GM12878 (cell line): ENCODE data around the gene DLD. TPM values are rescaled to one million over a fixed set of nuclear protein-coding genes. Genes with fewer than 3 reads are reported as not detected.
A peak's percentile ranks its signal among the peaks of the same experiment; 100 is the strongest.

Experiments used
- CBX5 ChIP-seq: sonication (generic); IDR thresholded peaks from 2 replicates; pipeline ENCODE4 v1.6.1; 2016; ENCODE audit warnings: low read depth, moderate library complexity, mild to moderate bottlenecking, inconsistent platforms
- CHD2 ChIP-seq: IDR thresholded peaks from 2 replicates; pipeline ENCODE4 v1.6.1; 2011; ENCODE audit warnings: low read depth, low read length, improper control_type of control experiment, borderline replicate concordance
- CREB1 ChIP-seq: IDR thresholded peaks from 2 replicates; pipeline ENCODE4 v1.6.1; 2012; ENCODE audit warnings: low read depth, mild to moderate bottlenecking, inconsistent platforms
- DPF2 ChIP-seq: fragments of 450-650 bp; IDR thresholded peaks from 2 replicates; pipeline ENCODE4 v1.6.1; 2017; ENCODE audit warnings: mild to moderate bottlenecking
- EGR1 ChIP-seq, 2 experiments: IDR thresholded peaks; 1 replicate in 1 of 2; 2 replicates in 1 of 2; pipeline ENCODE4 v1.6.1; 2011 to 2012; ENCODE audit warnings: low read depth in 2 of 2, low read length in 2 of 2, borderline replicate concordance in 1 of 2, mild to moderate bottlenecking in 1 of 2, moderate library complexity in 1 of 2
- FOXM1 ChIP-seq: IDR thresholded peaks from 2 replicates; pipeline ENCODE4 v1.6.1; 2012; ENCODE audit warnings: low read depth, mild to moderate bottlenecking, inconsistent platforms, low read length, moderate library complexity
- RAD21 ChIP-seq: IDR thresholded peaks from 2 replicates; pipeline ENCODE4 v1.6.1; 2011; ENCODE audit warnings: mild to moderate bottlenecking, low read depth, low read length, moderate library complexity; ENCODE audit not compliant: insufficient read depth
- RB1 ChIP-seq: fragments of 450-650 bp; formaldehyde crosslinking; IDR thresholded peaks from 2 replicates; pipeline ENCODE4 v1.6.1; 2017; ENCODE audit warnings: mild to moderate bottlenecking, borderline replicate concordance
- RELA ChIP-seq: fragments of 450-650 bp; IDR thresholded peaks from 2 replicates; pipeline ENCODE4 v1.8.0; 2014; ENCODE audit warnings: borderline replicate concordance; ENCODE audit not compliant: partially characterized antibody
- SP1 ChIP-seq: IDR thresholded peaks from one replicate; pipeline ENCODE4 v1.6.1; 2011; ENCODE audit warnings: low read depth, low read length
- SREBF2 ChIP-seq: IDR thresholded peaks from 2 replicates; pipeline ENCODE4 v1.6.1; 2012; ENCODE audit warnings: mild to moderate bottlenecking, low read length
- STAT3 ChIP-seq: IDR thresholded peaks from 2 replicates; pipeline ENCODE4 v1.6.1; 2011; ENCODE audit warnings: low read depth, low read length, improper control_type of control experiment
- polyA plus RNA-seq, 11 experiments: library from polyadenylated mRNA; depleted of rRNA in 4 of 11; unstranded in 6 of 11; stranded (reverse) in 5 of 11; fragments of >200 nt; fragmentation: Nextera tagmentation in 4 of 11; fragmentation: Illumina TruSeq in 1 of 11; extraction: Ambion mirVana in 4 of 11; extraction: Trizol in 1 of 11; gene quantifications; 1 replicate in 1 of 11; 2 replicates in 10 of 11; pipeline versions ENCODE4 v1.2.1 to v1.2.3, GENCODE V29; 2011 to 2016; ENCODE audit warnings: inconsistent platforms in 2 of 11, missing spikeins in 2 of 11, low read depth in 1 of 11
- total RNA-seq, 4 experiments: library from RNA; depleted of rRNA in 3 of 4; stranded (reverse); fragments of >200 nt in 3 of 4; fragmentation: Illumina TruSeq in 1 of 4; extraction: Trizol in 1 of 4; gene quantifications; 2 replicates each; pipeline versions ENCODE4 v1.2.1 to v1.2.3, GENCODE V29; 2013 to 2021
- TF ChIP-seq, protein P1 (sequence below): IDR thresholded peaks from 2 replicates; pipeline ENCODE4 v1.6.1; 2012; ENCODE audit warnings: low read depth, low read length, improper control_type of control experiment
- TF ChIP-seq, protein P2 (sequence below): fragments of 450-650 bp; IDR thresholded peaks from 2 replicates; pipeline ENCODE4 v1.6.1; 2017; ENCODE audit warnings: antibody characterized with exemption, mild to moderate bottlenecking, moderate library complexity
- TF ChIP-seq, protein P3 (sequence below): IDR thresholded peaks from 2 replicates; pipeline ENCODE4 v1.6.1; 2011; ENCODE audit warnings: low read depth, low read length, improper control_type of control experiment, borderline replicate concordance
- TF ChIP-seq, protein P4 (sequence below): IDR thresholded peaks from 2 replicates; pipeline ENCODE4 v1.6.1; 2011; ENCODE audit warnings: low read depth, mild to moderate bottlenecking, low read length, moderate library complexity, borderline replicate concordance; ENCODE audit errors: extremely low read depth
- TF ChIP-seq, protein P5 (sequence below): fragments of 450-650 bp; IDR thresholded peaks from 2 replicates; pipeline ENCODE4 v1.6.1; 2017; ENCODE audit warnings: borderline replicate concordance
- TF ChIP-seq, protein P6 (sequence below): IDR thresholded peaks from 2 replicates; pipeline ENCODE4 v1.6.1; 2012; ENCODE audit warnings: low read depth, low read length, improper control_type of control experiment
- TF ChIP-seq, protein P7 (sequence below): fragments of 450-650 bp; IDR thresholded peaks from 2 replicates; pipeline ENCODE4 v1.6.1; 2016; ENCODE audit warnings: mild to moderate bottlenecking

Gene DLD
- total and polyA plus RNA-seq, 10 of the 15 experiments (the other 5 are each of a cell fraction or from before 2014, with no cell fraction given) = 62.7 to 314 (median 161) TPM

DNA sequence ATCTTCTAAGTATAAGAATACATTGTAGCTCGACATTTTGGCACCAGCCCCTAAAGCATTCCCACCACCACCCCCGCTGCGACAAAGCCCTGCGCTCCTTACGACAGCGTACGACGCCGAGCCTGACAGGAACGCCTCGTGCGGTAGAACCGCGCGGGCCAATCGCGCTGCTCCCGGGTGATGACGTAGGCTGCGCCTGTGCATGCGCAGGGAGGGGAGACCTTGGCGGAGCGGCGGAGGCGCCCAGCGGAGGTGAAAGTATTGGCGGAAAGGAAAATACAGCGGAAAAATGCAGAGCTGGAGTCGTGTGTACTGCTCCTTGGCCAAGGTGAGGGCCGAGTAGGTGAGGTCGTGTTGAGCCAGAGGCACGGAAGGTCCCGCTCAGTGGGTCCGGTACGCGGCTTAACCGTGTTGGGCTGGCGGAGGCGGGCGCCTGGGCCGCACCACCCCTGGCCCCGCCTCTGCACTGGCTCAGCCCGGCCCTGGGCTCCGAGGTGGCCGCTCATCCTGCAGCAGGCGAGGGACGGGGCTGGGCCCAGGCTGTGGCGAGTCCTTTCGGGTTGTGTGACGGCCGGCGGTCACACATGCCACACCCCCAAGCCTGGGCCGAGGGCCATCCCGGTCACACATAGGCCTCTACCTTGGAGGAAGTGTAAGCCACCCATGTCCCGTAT lies at the start of gene DLD (continued):
- TF ChIP-seq, protein P1, sequence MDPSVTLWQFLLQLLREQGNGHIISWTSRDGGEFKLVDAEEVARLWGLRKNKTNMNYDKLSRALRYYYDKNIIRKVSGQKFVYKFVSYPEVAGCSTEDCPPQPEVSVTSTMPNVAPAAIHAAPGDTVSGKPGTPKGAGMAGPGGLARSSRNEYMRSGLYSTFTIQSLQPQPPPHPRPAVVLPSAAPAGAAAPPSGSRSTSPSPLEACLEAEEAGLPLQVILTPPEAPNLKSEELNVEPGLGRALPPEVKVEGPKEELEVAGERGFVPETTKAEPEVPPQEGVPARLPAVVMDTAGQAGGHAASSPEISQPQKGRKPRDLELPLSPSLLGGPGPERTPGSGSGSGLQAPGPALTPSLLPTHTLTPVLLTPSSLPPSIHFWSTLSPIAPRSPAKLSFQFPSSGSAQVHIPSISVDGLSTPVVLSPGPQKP = peak; percentile 54; the same call in 1 of the 2 replicates
- TF ChIP-seq, protein P2, sequence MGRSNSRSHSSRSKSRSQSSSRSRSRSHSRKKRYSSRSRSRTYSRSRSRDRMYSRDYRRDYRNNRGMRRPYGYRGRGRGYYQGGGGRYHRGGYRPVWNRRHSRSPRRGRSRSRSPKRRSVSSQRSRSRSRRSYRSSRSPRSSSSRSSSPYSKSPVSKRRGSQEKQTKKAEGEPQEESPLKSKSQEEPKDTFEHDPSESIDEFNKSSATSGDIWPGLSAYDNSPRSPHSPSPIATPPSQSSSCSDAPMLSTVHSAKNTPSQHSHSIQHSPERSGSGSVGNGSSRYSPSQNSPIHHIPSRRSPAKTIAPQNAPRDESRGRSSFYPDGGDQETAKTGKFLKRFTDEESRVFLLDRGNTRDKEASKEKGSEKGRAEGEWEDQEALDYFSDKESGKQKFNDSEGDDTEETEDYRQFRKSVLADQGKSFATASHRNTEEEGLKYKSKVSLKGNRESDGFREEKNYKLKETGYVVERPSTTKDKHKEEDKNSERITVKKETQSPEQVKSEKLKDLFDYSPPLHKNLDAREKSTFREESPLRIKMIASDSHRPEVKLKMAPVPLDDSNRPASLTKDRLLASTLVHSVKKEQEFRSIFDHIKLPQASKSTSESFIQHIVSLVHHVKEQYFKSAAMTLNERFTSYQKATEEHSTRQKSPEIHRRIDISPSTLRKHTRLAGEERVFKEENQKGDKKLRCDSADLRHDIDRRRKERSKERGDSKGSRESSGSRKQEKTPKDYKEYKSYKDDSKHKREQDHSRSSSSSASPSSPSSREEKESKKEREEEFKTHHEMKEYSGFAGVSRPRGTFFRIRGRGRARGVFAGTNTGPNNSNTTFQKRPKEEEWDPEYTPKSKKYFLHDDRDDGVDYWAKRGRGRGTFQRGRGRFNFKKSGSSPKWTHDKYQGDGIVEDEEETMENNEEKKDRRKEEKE = no peak
- no peak for TF ChIP-seq SREBF2
- TF ChIP-seq, protein P3, sequence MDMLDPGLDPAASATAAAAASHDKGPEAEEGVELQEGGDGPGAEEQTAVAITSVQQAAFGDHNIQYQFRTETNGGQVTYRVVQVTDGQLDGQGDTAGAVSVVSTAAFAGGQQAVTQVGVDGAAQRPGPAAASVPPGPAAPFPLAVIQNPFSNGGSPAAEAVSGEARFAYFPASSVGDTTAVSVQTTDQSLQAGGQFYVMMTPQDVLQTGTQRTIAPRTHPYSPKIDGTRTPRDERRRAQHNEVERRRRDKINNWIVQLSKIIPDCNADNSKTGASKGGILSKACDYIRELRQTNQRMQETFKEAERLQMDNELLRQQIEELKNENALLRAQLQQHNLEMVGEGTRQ = no peak
- peak; percentile 96 for TF ChIP-seq CREB1
- TF ChIP-seq STAT3 = no peak
- TF ChIP-seq, protein P4, sequence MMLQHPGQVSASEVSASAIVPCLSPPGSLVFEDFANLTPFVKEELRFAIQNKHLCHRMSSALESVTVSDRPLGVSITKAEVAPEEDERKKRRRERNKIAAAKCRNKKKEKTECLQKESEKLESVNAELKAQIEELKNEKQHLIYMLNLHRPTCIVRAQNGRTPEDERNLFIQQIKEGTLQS = 0 out of 2 replicates have a peak, but pooled peaks have one; percentile 1
- peak in 1 of 2 experiments; percentile 76; a peak in 1 of 3 replicates for TF ChIP-seq EGR1 (IDR thresholded peaks at IDR 0.05; ENCODE audit: borderline replicate concordance in 1 of 2, low read depth in 2 of 2, low read length in 2 of 2)
- TF ChIP-seq, protein P5, sequence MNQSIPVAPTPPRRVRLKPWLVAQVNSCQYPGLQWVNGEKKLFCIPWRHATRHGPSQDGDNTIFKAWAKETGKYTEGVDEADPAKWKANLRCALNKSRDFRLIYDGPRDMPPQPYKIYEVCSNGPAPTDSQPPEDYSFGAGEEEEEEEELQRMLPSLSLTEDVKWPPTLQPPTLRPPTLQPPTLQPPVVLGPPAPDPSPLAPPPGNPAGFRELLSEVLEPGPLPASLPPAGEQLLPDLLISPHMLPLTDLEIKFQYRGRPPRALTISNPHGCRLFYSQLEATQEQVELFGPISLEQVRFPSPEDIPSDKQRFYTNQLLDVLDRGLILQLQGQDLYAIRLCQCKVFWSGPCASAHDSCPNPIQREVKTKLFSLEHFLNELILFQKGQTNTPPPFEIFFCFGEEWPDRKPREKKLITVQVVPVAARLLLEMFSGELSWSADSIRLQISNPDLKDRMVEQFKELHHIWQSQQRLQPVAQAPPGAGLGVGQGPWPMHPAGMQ = no peak
- peak; percentile 45; the same call in 1 of the 2 replicates for TF ChIP-seq DPF2
- no peak for TF ChIP-seq FOXM1
- TF ChIP-seq, protein P6, sequence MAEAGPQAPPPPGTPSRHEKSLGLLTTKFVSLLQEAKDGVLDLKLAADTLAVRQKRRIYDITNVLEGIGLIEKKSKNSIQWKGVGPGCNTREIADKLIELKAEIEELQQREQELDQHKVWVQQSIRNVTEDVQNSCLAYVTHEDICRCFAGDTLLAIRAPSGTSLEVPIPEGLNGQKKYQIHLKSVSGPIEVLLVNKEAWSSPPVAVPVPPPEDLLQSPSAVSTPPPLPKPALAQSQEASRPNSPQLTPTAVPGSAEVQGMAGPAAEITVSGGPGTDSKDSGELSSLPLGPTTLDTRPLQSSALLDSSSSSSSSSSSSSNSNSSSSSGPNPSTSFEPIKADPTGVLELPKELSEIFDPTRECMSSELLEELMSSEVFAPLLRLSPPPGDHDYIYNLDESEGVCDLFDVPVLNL = no peak
- no peak for TF ChIP-seq CBX5
- no peak for TF ChIP-seq RAD21
- 0 out of 2 replicates have a peak, but pooled peaks have one; percentile 56 for TF ChIP-seq RB1
- TF ChIP-seq CHD2 = 0 out of 2 replicates have a peak, but pooled peaks have one; percentile 10
- TF ChIP-seq SP1 = no peak
- TF ChIP-seq, protein P7, sequence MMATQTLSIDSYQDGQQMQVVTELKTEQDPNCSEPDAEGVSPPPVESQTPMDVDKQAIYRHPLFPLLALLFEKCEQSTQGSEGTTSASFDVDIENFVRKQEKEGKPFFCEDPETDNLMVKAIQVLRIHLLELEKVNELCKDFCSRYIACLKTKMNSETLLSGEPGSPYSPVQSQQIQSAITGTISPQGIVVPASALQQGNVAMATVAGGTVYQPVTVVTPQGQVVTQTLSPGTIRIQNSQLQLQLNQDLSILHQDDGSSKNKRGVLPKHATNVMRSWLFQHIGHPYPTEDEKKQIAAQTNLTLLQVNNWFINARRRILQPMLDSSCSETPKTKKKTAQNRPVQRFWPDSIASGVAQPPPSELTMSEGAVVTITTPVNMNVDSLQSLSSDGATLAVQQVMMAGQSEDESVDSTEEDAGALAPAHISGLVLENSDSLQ = peak; percentile 55
- TF ChIP-seq RELA = no peak
